ENCODE results near the gene ZC3H12D.
"Not testable (repeated sequence)": the region's sequence is repeated elsewhere in the genome, so short reads cannot be mapped to it uniquely, and the experiment has no call there.

The ZC3H12D gene

GRCh38 chr6:149444360-149445094 is 40.3 kb downstream of the ZC3H12D start:
- in situ Hi-C loops (cut with HindIII; ENCODE audit: low sequenced_read_pairs) = not testable (repeated sequence)

DNA sequence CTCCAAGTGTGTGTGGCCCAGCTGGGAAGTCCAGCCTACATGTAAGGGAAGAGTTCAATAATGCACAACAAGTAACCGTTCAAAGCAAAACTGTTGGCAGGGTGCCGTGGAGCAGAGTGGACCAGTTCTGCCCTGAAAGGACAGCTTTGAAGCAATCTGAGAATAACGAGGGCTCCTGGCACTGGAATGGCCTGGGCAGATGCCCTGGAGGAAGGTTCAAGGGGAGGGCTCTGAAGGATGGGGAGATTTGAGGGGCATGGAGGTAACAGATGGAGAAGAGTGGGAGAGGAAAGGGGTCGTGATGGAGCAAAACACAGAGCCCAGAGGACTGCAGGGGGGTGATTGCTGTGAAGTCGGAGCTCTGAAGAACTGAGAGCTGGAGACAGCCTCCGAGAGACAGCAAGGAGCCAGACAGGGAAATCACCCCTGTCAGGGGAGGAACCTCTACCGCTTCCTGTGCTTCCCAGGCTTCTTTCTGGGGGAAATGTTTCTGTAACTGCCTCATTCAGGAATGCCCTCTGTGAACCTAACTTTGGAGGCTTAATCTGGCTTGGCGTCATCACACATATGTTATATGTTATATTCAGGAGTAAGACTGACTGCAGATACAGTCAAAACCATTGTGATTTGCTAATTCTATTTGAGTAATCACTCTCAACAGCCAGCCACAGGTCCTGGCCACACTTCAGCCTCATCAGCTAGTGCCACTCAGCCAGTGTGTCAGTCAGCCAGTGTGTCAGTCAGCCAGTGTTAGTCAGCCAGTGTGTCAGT is 41.2 kb downstream of the ZC3H12D start:
- in situ Hi-C loops (cut with HindIII; ENCODE audit: low sequenced_read_pairs) = no loop called here

DNA sequence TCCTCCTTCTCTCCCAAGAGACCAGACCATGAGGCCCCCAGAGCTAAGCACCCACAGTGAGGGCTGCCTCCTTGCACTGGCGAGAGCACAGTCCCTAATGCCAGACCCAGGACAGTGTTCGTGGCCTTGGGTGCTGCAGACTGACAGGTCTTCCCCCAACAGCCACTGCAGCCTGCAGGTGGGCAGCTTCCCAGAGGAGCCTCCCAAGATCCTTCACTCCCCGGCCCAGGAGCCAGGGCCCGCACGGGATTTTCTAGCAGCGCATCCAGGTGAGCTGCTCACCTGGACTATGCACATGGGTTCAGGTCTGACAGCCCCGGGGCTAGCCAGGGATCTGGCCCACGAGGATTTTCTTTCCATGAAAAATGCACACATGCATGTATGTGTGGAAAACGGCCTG is 43.1 kb downstream of the ZC3H12D start:
- in situ Hi-C loops (cut with HindIII; ENCODE audit: low sequenced_read_pairs) = no loop called here

GRCh38 chr6:149440735-149441671 is 43.8 kb downstream of the ZC3H12D start:
- in situ Hi-C loops (cut with HindIII; ENCODE audit: low sequenced_read_pairs) = no loop called here

GRCh38 chr6:149439626-149440025 is 45.2 kb downstream of the ZC3H12D start:
- in situ Hi-C loops (cut with HindIII; ENCODE audit: low sequenced_read_pairs) = no loop called here

GRCh38 chr6:149438855-149439254 is 46.0 kb downstream of the ZC3H12D start:
- in situ Hi-C loops (cut with HindIII; ENCODE audit: low sequenced_read_pairs) = no loop called here

GRCh38 chr6:149437212-149437611 is 47.6 kb downstream of the ZC3H12D start:
- in situ Hi-C loops (cut with HindIII; ENCODE audit: low sequenced_read_pairs) = no loop called here

GRCh38 chr6:149436647-149437046 is 48.2 kb downstream of the ZC3H12D start:
- in situ Hi-C loops (cut with HindIII; ENCODE audit: low sequenced_read_pairs) = no loop called here

GRCh38 chr6:149435919-149436586 is 48.8 kb downstream of the ZC3H12D start:
- in situ Hi-C loops (cut with HindIII; ENCODE audit: low sequenced_read_pairs) = no loop called here

DNA sequence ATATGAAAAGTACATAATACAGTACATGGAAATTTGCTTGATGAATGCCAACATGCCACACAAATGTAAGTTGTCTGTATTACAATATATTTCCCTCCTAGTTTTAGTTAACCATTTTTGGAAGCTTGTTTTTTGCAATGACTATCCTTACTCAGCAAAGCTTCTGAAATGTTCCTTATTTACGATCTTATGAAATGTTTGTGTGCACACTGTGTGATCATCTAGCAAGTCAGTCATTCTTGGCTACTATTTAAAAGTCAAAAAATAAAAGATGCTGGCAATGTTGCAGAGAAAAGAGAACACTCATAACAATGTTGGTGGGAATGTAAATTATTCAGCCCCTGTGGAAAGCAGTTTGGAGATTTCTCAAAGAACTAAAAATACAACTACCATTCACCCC is 50.9 kb downstream of the ZC3H12D start:
- in situ Hi-C loops (cut with HindIII; ENCODE audit: low sequenced_read_pairs) = no loop called here

DNA sequence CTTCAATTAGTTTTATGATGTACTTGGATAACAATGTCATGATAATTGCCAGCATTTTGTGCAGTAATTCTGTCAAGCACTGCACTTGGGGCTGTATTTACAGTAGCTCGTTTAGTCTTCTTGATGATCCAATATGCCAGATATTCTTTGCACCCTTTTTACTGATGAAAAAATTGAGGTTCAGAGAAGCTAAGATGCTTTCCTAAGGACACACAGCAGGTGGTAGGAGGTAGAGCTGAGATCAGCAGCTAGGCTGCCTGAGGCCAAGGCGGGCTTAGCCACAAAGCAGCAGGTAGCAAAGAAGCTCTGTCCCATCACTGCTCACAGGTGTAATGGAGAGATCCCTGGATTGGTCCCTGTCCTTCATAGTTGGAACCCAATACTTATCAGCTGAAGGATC is 51.4 kb downstream of the ZC3H12D start:
- in situ Hi-C loops (cut with HindIII; ENCODE audit: low sequenced_read_pairs) = no loop called here

- in situ Hi-C loops (cut with HindIII; ENCODE audit: low sequenced_read_pairs) = no loop called here
Measured at GRCh38 chr6:149431905-149432775, 52.7 kb downstream of the ZC3H12D start.

- in situ Hi-C loops (cut with HindIII; ENCODE audit: low sequenced_read_pairs) = no loop called here
Measured at GRCh38 chr6:149429427-149430360, 55.1 kb downstream of the ZC3H12D start.

GRCh38 chr6:149428606-149429005 is 56.2 kb downstream of the ZC3H12D start:
- in situ Hi-C loops (cut with HindIII; ENCODE audit: low sequenced_read_pairs) = no loop called here

- in situ Hi-C loops (cut with HindIII; ENCODE audit: low sequenced_read_pairs) = no loop called here
Measured at GRCh38 chr6:149425754-149426153, 59.1 kb downstream of the ZC3H12D start.

- in situ Hi-C loops (cut with HindIII; ENCODE audit: low sequenced_read_pairs) = no loop called here
Measured at GRCh38 chr6:149425224-149425623, 59.6 kb downstream of the ZC3H12D start.

DNA sequence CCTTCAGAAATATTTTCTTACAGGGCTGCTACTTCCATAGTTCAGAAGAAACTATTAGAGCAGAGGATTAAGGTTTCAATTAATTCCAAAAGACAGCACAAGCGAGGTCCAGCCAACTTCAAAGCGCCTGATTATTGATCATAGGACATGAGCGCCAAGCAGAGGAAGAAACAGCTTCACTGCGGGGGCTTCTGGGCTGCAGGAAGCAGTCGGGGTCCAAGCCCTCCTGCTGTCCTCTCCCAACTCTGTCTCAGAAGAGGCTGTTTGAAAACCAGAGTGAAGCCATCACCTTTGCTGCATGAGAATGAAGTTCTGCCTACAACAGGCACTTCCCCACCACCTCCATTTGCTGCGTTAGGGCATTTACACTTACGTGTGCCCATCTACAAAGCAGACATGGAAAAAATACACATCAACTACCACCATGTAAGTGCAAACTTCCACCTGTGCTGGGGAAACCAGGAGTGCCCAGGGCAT is 60.8 kb downstream of the ZC3H12D start:
- in situ Hi-C loops (cut with HindIII; ENCODE audit: low sequenced_read_pairs) = loop anchor here (25.0 kb wide), 1 partner anchor 337 kb away; no protein-coding TSS in a partner anchor

DNA sequence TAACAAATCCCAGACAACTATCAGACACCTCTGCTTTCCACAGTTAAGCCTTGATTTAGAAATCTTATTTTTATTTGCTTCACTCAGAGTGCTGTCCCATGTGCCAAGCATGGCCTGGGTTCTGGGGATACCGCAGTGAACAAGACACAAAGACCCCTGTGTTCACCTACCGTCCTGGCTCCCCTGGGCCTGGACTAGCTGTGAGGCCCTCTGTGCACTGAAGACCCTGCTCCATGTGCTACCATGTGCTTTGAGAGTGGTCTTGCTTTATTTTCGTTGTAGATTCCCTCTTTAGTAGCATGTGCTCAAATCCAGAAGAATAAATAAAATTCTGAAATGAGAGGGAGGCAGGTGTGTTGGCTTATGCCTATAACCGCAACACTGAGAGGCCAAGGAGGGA is 62.2 kb downstream of the ZC3H12D start:
- in situ Hi-C loops (cut with HindIII; ENCODE audit: low sequenced_read_pairs) = loop anchor here (25.0 kb wide), 1 partner anchor 335 kb away; no protein-coding TSS in a partner anchor
